Smooth muscle cell (in vitro differentiated cells): ENCODE measurements around the gene DPH1. TPM values are rescaled to one million over a fixed set of nuclear protein-coding genes. Genes with fewer than 3 reads are reported as not detected.
"Not testable (repeated sequence)": the region's sequence is repeated elsewhere in the genome, so short reads cannot be mapped to it uniquely, and the experiment has no call there.

ENCODE experiments used
- DNase-seq: peaks from one replicate; lab custom pipeline; 2025; ENCODE audit not compliant: unreplicated experiment; lab: John Stamatoyannopoulos, UW
- H2AFZ ChIP-seq: fragments of 200-600 bp; sonication (generic); 2 replicates; pipeline ENCODE4 v1.6.0; 2016; ENCODE audit warnings: antibody characterized with exemption, low read depth, mild to moderate bottlenecking
- H3F3A ChIP-seq: fragments of 200-600 bp; sonication (generic); 2 replicates; pipeline ENCODE4 v1.6.0; 2017; ENCODE audit warnings: antibody characterized with exemption, low read depth
- H3K27ac ChIP-seq: fragments of 200-600 bp; sonication (generic); 2 replicates; pipeline ENCODE4 v1.5.1; 2016; ENCODE audit warnings: low read depth, mild to moderate bottlenecking
- H3K27me3 ChIP-seq: fragments of 200-600 bp; sonication (generic); 2 replicates; pipeline ENCODE4 v1.6.1; 2016; ENCODE audit warnings: low read depth, mild to moderate bottlenecking
- H3K36me3 ChIP-seq: fragments of 200-600 bp; sonication (generic); 2 replicates; pipeline ENCODE4 v1.5.1; 2016; ENCODE audit warnings: low read depth
- H3K4me1 ChIP-seq: fragments of 200-600 bp; sonication (generic); 2 replicates; pipeline ENCODE4 v1.5.1; 2016; ENCODE audit warnings: low read depth
- H3K4me2 ChIP-seq: fragments of 200-600 bp; sonication (generic); 2 replicates; pipeline ENCODE4 v1.6.0; 2016; ENCODE audit warnings: mild to moderate bottlenecking
- H3K4me3 ChIP-seq: fragments of 200-600 bp; sonication (generic); 2 replicates; pipeline ENCODE4 v1.5.1; 2016; ENCODE audit warnings: mild to moderate bottlenecking
- H3K79me2 ChIP-seq: fragments of 200-600 bp; sonication (generic); 2 replicates; pipeline ENCODE4 v1.6.0; 2016; ENCODE audit warnings: low read depth, mild to moderate bottlenecking
- H3K9ac ChIP-seq: fragments of 200-600 bp; sonication (generic); 2 replicates; pipeline ENCODE4 v1.6.0; 2016; ENCODE audit warnings: low read depth
- H3K9me3 ChIP-seq: fragments of 200-600 bp; sonication (generic); replicated peaks from 2 replicates; pipeline ENCODE4 v1.5.1; 2016; ENCODE audit warnings: low read depth
- H4K20me1 ChIP-seq: fragments of 200-600 bp; sonication (generic); 2 replicates; pipeline ENCODE4 v1.6.0; 2016; ENCODE audit warnings: low read depth
- CTCF ChIP-seq: fragments of 200-600 bp; sonication (generic); IDR thresholded peaks from 2 replicates; pipeline ENCODE4 v1.5.1; 2017; ENCODE audit warnings: borderline replicate concordance, mild to moderate bottlenecking, antibody characterized with exemption; ENCODE audit not compliant: insufficient read depth, poor library complexity, severe bottlenecking
- WGBS: methylation state at CpG from one replicate; pipeline ENCODE4 v1.1.7; 2016; ENCODE audit warnings: low lambda C conversion rate; 5-methylcytosine and 5-hydroxymethylcytosine counted together
- polyA plus RNA-seq: library from polyadenylated mRNA; unstranded; fragments of >200 nt; fragmentation: Nextera tagmentation; extraction: Ambion mirVana; gene quantifications from 2 replicates; pipeline ENCODE4 v1.2.1, GENCODE V29; 2016
- total RNA-seq: library from RNA; depleted of rRNA; stranded (reverse); fragments of >200 nt; gene quantifications from 2 replicates; pipeline ENCODE4 v1.2.3, GENCODE V29; 2014

The DPH1 gene
- total RNA-seq, result 15.9 and 18.1 TPM in 2 replicates
- polyA plus RNA-seq, result 33.6 and 46.6 TPM in 2 replicates

- Histone ChIP-seq H4K20me1 (no peaks in the 10 kb centered on the region), H3K4me1 (peaks cover 12% of the 10 kb centered on the region), H3K4me2 (peak within 1 kb of the TSS; percentile 95), H3K79me2 (peaks cover 14% of the 10 kb centered on the region), H3K36me3 (no peaks in the 10 kb centered on the region), H3K9ac (peak within 1 kb of the TSS; percentile 89), H3K27ac (peak within 1 kb of the TSS; percentile 32), H3K9me3 (no peaks in the 10 kb centered on the region), H3K4me3 (peak within 1 kb of the TSS; percentile 92), H3F3A (no peaks in the 10 kb centered on the region), H3K27me3 (peaks cover 21% of the 10 kb centered on the region), H2AFZ (peak within 1 kb of the TSS; percentile 75)
- TF ChIP-seq CTCF, result no peak
- WGBS, result 2% methylated on average over 51 of the region's 59 CpGs
- DNase-seq, result peak; percentile 40
These were observed at the start of gene DPH1 for GRCh38 chr17:2029911-2030778. Gene DPH1, plus strand, starts transcription at chr17:2030153. Its CDS starts 17 bp downstream, at chr17:2030170.

GRCh38 chr17:1980665-1981250 lies 49.2 kb upstream of the DPH1 start:
- Histone ChIP-seq H3F3A (no peaks in the 10 kb centered on the region), H3K4me2 (no peak overlapping the region), H3K27me3 (peaks cover 28% of the 10 kb centered on the region), H3K9ac (no peak overlapping the region), H3K4me3 (no peak overlapping the region), H3K79me2 (no peaks in the 10 kb centered on the region), H3K4me1 (no peaks in the 10 kb centered on the region), H2AFZ (no peak overlapping the region), H3K36me3 (no peaks in the 10 kb centered on the region), H3K9me3 (no peaks in the 10 kb centered on the region), H4K20me1 (no peaks in the 10 kb centered on the region), H3K27ac (no peak overlapping the region)
- WGBS, result 95% methylated on average over 8 of the region's 8 CpGs
- no peak for DNase-seq
- no peak for TF ChIP-seq CTCF

DNA sequence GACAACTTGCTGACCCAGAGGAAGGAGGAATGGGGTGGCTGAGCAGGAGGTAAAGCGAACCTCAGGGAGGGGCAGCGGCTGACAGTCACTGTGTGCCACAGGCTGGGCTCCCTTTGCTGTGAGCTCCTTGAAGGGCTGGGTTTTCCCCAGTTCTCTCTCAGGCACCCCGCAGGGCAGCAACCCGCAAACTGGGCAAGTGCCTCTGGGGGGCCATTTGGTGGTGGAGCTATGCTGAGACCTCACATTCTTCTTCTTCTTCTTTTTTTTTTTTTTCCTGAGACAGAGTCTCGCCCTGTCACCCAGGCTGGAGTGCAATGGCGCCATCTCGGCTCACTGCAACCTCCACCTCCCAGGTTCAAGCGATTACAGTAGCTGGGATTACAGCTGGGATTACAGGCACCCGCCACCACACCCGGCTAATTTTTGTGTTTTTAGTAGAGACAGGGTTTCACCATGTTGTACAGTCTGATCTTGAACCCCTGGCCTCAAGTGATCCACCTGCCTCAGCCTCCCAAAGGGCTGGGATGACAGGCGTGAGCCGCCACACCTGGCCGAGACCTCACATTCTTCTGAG lies 47.1 kb upstream of the DPH1 start:
- not testable (repeated sequence) for H3K36me3 ChIP-seq, H2AFZ ChIP-seq, H4K20me1 ChIP-seq, H3K79me2 ChIP-seq, H3K4me3 ChIP-seq, H3K4me2 ChIP-seq, H3K9me3 ChIP-seq, H3K27ac ChIP-seq, H3K9ac ChIP-seq, H3K4me1 ChIP-seq, DNase-seq, H3F3A ChIP-seq
- WGBS, result 84% methylated on average over 13 of the region's 13 CpGs
- H3K27me3 ChIP-seq, result peaks cover 11% of the 10 kb centered on the region

DNA sequence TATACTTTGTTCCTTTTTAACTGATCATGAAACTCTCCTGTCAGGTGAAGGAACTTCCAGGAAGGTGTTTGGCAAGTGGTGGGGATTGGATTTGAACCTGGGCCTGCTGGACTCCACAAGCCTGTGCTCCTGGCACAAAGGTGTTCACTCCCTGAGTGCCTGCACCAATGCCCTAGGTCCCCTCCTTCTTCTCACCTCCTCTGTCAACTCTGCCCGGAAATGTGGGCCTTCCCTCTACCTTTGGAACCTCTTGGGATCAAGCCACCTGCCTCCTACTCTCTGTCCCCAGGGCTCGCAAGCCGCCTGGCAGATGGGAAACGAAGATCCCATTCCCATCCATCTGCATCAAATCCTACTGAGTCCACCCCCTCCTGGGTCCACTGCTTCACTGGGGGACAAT lies 44.9 kb upstream of the DPH1 start:
- Histone ChIP-seq H4K20me1 (no peaks in the 10 kb centered on the region), H3K36me3 (no peaks in the 10 kb centered on the region), H3K9me3 (no peaks in the 10 kb centered on the region), H3K9ac (no peak overlapping the region), H3K4me1 (no peaks in the 10 kb centered on the region), H3F3A (no peaks in the 10 kb centered on the region), H3K27me3 (no peaks in the 10 kb centered on the region), H3K79me2 (no peaks in the 10 kb centered on the region), H2AFZ (no peak overlapping the region), H3K4me3 (no peak overlapping the region), H3K27ac (no peak overlapping the region), H3K4me2 (no peak overlapping the region)
- DNase-seq, result no peak
- no peak for TF ChIP-seq CTCF
- WGBS, result 87% methylated on average over 4 of the region's 4 CpGs
